NB4 (cell line): ENCODE results near the gene GCFC2.

Source experiments
- CTCF ChIP-seq: IDR thresholded peaks from one replicate; pipeline ENCODE4 v1.5.1; 2012; ENCODE audit warnings: low read depth, low read length
- MYC ChIP-seq: IDR thresholded peaks from 2 replicates; pipeline ENCODE4 v1.6.1; 2011; ENCODE audit warnings: low read depth, low read length
- POLR2A ChIP-seq: IDR thresholded peaks from 2 replicates; pipeline ENCODE4 v1.6.1; 2011; ENCODE audit warnings: mild to moderate bottlenecking; ENCODE audit not compliant: insufficient read length; ENCODE audit errors: extremely low read depth
- TF ChIP-seq, protein P1 (sequence below): IDR thresholded peaks from 2 replicates; pipeline ENCODE4 v1.6.1; 2011; ENCODE audit warnings: low read depth, low read length

GRCh38 chr2:75645643-75646042 lies 65.1 kb downstream of the GCFC2 start:
- no peak for TF ChIP-seq POLR2A
- TF ChIP-seq CTCF = no peak
- no peak for TF ChIP-seq MYC
- TF ChIP-seq, protein P1, sequence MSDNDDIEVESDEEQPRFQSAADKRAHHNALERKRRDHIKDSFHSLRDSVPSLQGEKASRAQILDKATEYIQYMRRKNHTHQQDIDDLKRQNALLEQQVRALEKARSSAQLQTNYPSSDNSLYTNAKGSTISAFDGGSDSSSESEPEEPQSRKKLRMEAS = no peak
